Gastroesophageal sphincter (tissue), 3 donors: Measurements from ENCODE around the gene DIAPH2.

ENCODE experiments used
- EP300 ChIP-seq: sonication (generic); formaldehyde crosslinking; IDR thresholded peaks from one replicate; pipeline ENCODE4 v1.6.1; 2017; ENCODE audit warnings: antibody characterized with exemption, mild to moderate bottlenecking
- POLR2A ChIP-seq, 2 donors: fragments of 450-650 bp; IDR thresholded peaks; one replicate each; pipeline ENCODE4 v1.6.1; 2017; ENCODE audit warnings: antibody characterized with exemption in 2 of 2, mild to moderate bottlenecking in 2 of 2, moderate library complexity in 1 of 2
- TF ChIP-seq, protein P1 (sequence below), 4 experiments: fragments of 200-600 bp in 2 of 4; fragments of 450-650 bp in 2 of 4; sonication (generic) in 1 of 4; IDR thresholded peaks; one replicate each; pipeline ENCODE4 v1.5.1; 2017 to 2019; ENCODE audit warnings: antibody characterized with exemption in 4 of 4, mild to moderate bottlenecking in 2 of 4, moderate library complexity in 2 of 4

DNA sequence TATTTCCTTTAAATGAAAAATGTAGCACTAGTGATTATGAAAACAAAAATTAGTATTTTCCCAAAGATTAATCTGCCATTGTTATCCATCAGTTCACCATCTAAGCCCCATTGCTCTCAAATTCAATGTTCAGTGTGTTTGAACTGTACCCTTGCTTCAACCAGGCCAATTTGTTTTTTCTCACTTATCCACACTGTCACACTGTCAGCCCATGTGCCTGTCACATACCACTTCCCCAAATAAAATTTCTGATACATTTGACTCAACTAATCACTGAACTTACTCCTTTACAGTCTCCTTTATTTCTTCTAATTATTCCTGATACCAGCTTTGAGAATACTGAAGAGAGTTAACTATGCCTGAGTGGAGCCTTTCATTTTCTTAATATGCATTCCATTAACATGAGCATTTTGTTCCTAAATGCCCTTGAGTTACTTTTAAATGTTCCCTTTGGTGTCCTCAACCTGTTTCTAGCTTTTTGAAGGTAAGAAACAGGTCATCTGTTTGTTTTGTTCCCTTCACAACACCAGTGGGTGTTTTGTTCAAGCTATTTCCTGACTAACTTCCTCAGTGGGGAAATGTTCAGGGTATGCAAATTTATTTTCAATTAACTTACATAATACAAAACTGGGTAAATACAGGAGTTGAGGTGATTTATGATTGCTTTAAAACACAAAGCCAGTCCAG is 316.2 kb downstream of the DIAPH2 start:
- TF ChIP-seq, protein P1, sequence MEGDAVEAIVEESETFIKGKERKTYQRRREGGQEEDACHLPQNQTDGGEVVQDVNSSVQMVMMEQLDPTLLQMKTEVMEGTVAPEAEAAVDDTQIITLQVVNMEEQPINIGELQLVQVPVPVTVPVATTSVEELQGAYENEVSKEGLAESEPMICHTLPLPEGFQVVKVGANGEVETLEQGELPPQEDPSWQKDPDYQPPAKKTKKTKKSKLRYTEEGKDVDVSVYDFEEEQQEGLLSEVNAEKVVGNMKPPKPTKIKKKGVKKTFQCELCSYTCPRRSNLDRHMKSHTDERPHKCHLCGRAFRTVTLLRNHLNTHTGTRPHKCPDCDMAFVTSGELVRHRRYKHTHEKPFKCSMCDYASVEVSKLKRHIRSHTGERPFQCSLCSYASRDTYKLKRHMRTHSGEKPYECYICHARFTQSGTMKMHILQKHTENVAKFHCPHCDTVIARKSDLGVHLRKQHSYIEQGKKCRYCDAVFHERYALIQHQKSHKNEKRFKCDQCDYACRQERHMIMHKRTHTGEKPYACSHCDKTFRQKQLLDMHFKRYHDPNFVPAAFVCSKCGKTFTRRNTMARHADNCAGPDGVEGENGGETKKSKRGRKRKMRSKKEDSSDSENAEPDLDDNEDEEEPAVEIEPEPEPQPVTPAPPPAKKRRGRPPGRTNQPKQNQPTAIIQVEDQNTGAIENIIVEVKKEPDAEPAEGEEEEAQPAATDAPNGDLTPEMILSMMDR (IDR thresholded peaks at IDR 0.05): no peak
- TF ChIP-seq POLR2A (IDR thresholded peaks at IDR 0.05): no peak
- TF ChIP-seq EP300: no peak
